Peyer's patch (tissue), 4 donors: ENCODE results near the gene WFDC10A. TPM values are rescaled to one million over a fixed set of nuclear protein-coding genes. Genes with fewer than 3 reads are reported as not detected.

Source experiments
- DNase-seq, 3 donors: peaks; one replicate each; pipeline ENCODE4 v3.0.0-alpha.2; 2017 to 2019
- H3K27ac ChIP-seq, 4 donors: fragments of 200-600 bp; sonication (generic); one replicate each; pipeline ENCODE4 v1.5.1; 2016 to 2019
- H3K27me3 ChIP-seq, 2 donors: fragments of 200-600 bp; sonication (generic); one replicate each; pipeline ENCODE4 v1.5.1; 2019
- H3K36me3 ChIP-seq, 3 donors: fragments of 200-600 bp; sonication (generic); one replicate each; pipeline ENCODE4 v1.5.1; 2016 to 2019
- H3K4me1 ChIP-seq, 4 donors: fragments of 200-600 bp; sonication (generic); one replicate each; pipeline ENCODE4 v1.5.1; 2016 to 2019
- H3K4me3 ChIP-seq, 4 donors: fragments of 200-600 bp; sonication (generic); 1 replicate in 3 of 4; 2 replicates in 1 of 4; pipeline ENCODE4 v1.5.1; 2016 to 2019; ENCODE audit warnings: mild to moderate bottlenecking in 1 of 4
- H3K9me3 ChIP-seq, 4 donors: fragments of 200-600 bp; sonication (generic); one replicate each; pipeline ENCODE4 v1.5.1; 2016 to 2019; ENCODE audit warnings: mild to moderate bottlenecking in 1 of 4
- POLR2A ChIP-seq, 2 donors: fragments of 450-650 bp; IDR thresholded peaks; one replicate each; pipeline ENCODE4 v1.5.1; 2017; ENCODE audit warnings: antibody characterized with exemption in 2 of 2, mild to moderate bottlenecking in 2 of 2, moderate library complexity in 2 of 2
- total RNA-seq, 4 donors: library from RNA; depleted of rRNA; stranded (reverse); fragments of >200 nt; gene quantifications; one replicate each; pipeline ENCODE4 v1.1.0, GENCODE V29; 2016
- TF ChIP-seq, protein P1 (sequence below), 6 experiments: fragments of 450-650 bp in 4 of 6; fragments of 200-600 bp in 2 of 6; sonication (generic) in 1 of 6; IDR thresholded peaks; one replicate each; pipeline ENCODE4 v1.5.1; 2017 to 2019; ENCODE audit warnings: antibody characterized with exemption in 6 of 6, mild to moderate bottlenecking in 3 of 6, moderate library complexity in 1 of 6

Gene WFDC10A
- total RNA-seq, 4 donors from 2014 or later = not detected

GRCh38 chr20:45592574-45593189, 36.9 kb upstream of the WFDC10A start:
- H3K4me3 ChIP-seq = no peak overlapping the region
- no peaks in the 10 kb centered on the region for H3K4me1 ChIP-seq
- H3K36me3 ChIP-seq = no peaks in the 10 kb centered on the region
- H3K9me3 ChIP-seq = no peaks in the 10 kb centered on the region
- H3K27me3 ChIP-seq = no peaks in the 10 kb centered on the region
- H3K27ac ChIP-seq = no peak overlapping the region
- DNase-seq = no peak
- TF ChIP-seq POLR2A (IDR thresholded peaks at IDR 0.05) = no peak
- TF ChIP-seq, protein P1, sequence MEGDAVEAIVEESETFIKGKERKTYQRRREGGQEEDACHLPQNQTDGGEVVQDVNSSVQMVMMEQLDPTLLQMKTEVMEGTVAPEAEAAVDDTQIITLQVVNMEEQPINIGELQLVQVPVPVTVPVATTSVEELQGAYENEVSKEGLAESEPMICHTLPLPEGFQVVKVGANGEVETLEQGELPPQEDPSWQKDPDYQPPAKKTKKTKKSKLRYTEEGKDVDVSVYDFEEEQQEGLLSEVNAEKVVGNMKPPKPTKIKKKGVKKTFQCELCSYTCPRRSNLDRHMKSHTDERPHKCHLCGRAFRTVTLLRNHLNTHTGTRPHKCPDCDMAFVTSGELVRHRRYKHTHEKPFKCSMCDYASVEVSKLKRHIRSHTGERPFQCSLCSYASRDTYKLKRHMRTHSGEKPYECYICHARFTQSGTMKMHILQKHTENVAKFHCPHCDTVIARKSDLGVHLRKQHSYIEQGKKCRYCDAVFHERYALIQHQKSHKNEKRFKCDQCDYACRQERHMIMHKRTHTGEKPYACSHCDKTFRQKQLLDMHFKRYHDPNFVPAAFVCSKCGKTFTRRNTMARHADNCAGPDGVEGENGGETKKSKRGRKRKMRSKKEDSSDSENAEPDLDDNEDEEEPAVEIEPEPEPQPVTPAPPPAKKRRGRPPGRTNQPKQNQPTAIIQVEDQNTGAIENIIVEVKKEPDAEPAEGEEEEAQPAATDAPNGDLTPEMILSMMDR (IDR thresholded peaks at IDR 0.05) = peak in 5 of 6 experiments; percentile 20 to 76 (median 64)

DNA sequence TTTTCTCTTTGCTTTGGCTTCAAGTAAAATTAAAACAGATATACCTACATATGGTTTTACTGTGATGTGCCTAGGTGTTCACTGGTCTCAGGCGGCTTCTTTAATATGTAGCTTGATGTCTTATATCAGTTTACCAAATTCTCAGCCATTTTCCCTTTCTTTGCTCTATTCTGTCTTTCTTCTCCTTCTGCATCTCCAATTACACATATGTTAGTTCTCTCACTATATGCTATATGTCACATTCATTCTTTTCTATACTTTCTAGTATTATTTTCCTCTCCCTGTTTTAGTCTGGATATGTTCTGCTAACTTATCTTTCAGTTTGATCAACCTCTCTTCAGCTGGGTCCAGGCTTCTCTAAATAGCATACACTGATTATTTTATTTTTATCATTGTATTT, 36.0 kb upstream of the WFDC10A start:
- no peaks in the 10 kb centered on the region for H3K4me1 ChIP-seq

DNA sequence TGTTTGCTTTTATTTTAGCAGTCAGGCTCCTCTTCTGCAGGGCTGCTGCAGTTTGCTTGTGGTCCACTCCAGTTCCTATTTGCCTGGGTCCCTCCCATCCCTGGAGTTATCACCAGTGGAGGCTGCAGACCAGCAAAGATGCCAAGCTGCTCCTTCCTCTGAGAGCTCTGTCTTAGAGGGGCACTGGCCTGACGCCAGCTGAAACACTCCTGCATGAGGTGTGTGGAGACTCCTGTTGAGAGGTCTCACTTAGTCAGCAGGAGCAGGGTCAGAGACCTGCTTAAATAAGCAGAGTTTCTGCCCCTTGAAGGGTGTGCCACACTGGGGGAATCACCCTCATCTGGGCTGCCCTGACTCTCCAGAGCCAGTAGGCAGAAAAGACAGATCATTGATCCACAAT, 34.3 kb upstream of the WFDC10A start:
- TF ChIP-seq, protein P1 (IDR thresholded peaks at IDR 0.05) = no peak
- TF ChIP-seq POLR2A (IDR thresholded peaks at IDR 0.05) = no peak
- H3K36me3 ChIP-seq = no peaks in the 10 kb centered on the region
- no peaks in the 10 kb centered on the region for H3K4me1 ChIP-seq
- no peak overlapping the region for H3K4me3 ChIP-seq
- no peak for DNase-seq
- no peaks in the 10 kb centered on the region for H3K9me3 ChIP-seq
- no peak overlapping the region for H3K27ac ChIP-seq
- no peaks in the 10 kb centered on the region for H3K27me3 ChIP-seq

More for the DNA sequence above, 36.0 kb upstream of the WFDC10A start:
- Histone ChIP-seq H3K36me3 (no peaks in the 10 kb centered on the region), H3K27ac (no peak overlapping the region), H3K27me3 (no peaks in the 10 kb centered on the region), H3K9me3 (no peaks in the 10 kb centered on the region), H3K4me3 (no peak overlapping the region)
- no peak for DNase-seq
- TF ChIP-seq, protein P1 (IDR thresholded peaks at IDR 0.05) = no peak
- no peak for TF ChIP-seq POLR2A (IDR thresholded peaks at IDR 0.05)

- Histone ChIP-seq H3K36me3 (no peaks in the 10 kb centered on the region), H3K4me1 (no peaks in the 10 kb centered on the region), H3K27me3 (no peaks in the 10 kb centered on the region), H3K27ac (no peak overlapping the region), H3K9me3 (peaks cover 0 to 5% (median 0%) of the 10 kb centered on the region in 4 donors), H3K4me3 (no peak overlapping the region)
- TF ChIP-seq POLR2A (IDR thresholded peaks at IDR 0.05) = no peak
- TF ChIP-seq, protein P1 (IDR thresholded peaks at IDR 0.05) = no peak
- DNase-seq = no peak
Measured at GRCh38 chr20:45607810-45608209, 21.7 kb upstream of the WFDC10A start.

DNA sequence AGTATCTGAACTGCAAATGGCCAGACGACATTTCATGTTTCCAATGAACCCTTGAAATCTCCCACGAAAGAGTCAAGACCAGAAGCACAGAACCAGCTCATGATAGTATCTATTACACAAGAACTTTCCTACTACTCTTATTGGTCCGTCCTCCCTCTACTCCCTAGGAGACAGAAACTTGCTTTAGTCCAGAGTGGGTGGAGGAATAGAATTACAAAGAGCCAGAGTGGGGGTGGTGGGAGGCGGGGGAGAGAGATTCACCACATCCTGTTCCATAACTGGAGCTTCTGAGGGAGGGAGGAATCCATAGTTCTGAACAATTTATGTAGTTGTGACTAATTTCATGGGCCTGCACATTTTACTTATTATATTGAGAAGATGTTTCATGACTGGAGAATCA, 18.5 kb upstream of the WFDC10A start:
- no peak overlapping the region for H3K27ac ChIP-seq
- H3K36me3 ChIP-seq = no peaks in the 10 kb centered on the region
- DNase-seq = no peak
- H3K4me1 ChIP-seq = no peaks in the 10 kb centered on the region
- H3K9me3 ChIP-seq = no peaks in the 10 kb centered on the region
- no peak overlapping the region for H3K4me3 ChIP-seq
- TF ChIP-seq POLR2A (IDR thresholded peaks at IDR 0.05) = no peak
- TF ChIP-seq, protein P1 (IDR thresholded peaks at IDR 0.05) = no peak
- no peaks in the 10 kb centered on the region for H3K27me3 ChIP-seq

DNA sequence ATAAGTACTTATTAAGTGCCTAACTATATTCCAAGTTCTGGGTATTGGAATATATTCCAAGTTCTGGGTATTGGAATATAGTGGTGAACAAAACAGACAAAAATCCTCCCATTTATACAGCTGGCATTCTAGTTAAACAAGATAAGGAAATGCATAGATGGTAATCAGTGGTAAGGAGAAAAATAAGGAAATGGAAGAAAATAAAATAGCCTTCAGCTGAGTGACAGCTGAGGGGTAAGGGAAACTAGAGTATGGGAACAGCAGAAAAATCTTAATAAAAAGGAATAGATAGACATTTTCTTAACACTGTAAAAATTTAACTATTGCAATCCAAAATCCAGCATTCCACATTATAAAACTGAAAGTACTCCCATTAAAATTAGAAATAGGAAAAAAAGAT, 17.2 kb upstream of the WFDC10A start:
- no peaks in the 10 kb centered on the region for H3K27me3 ChIP-seq
- H3K4me3 ChIP-seq = no peak overlapping the region
- H3K9me3 ChIP-seq = no peaks in the 10 kb centered on the region
- TF ChIP-seq POLR2A (IDR thresholded peaks at IDR 0.05) = no peak
- TF ChIP-seq, protein P1 (IDR thresholded peaks at IDR 0.05) = no peak
- no peak for DNase-seq
- H3K36me3 ChIP-seq = no peaks in the 10 kb centered on the region
- H3K27ac ChIP-seq = no peak overlapping the region
- H3K4me1 ChIP-seq = no peaks in the 10 kb centered on the region
